Dermis microvascular lymphatic vessel endothelial cell (primary cell): ENCODE results near the gene GYPB. TPM values are rescaled to one million over a fixed set of nuclear protein-coding genes. Genes with fewer than 3 reads are reported as not detected.

Experiments
- total RNA-seq: library from RNA; depleted of rRNA; stranded (reverse); fragments of >200 nt; gene quantifications from 2 replicates; pipeline ENCODE4 v1.2.1, GENCODE V29; 2014

Gene GYPB
- total RNA-seq, 1 donor from 2014 or later = not detected

Other genes with a start within 250 kb of the GYPB start
- under 0.01 TPM in 1 of 2 replicates, not detected in the other for gene GYPE, start 113.8 kb downstream of the GYPB start, total RNA-seq
- gene GYPA, start 121.3 kb upstream of the GYPB start, total RNA-seq = not detected in 2 replicates